TTC549 (cell line): Measurements from ENCODE around the gene CHRNA4.
"Not testable (repeated sequence)": the region's sequence is repeated elsewhere in the genome, so short reads cannot be mapped to it uniquely, and the experiment has no call there.

Experiments
- FAIRE-seq: peaks from 2 replicates; lab custom pipeline; 2012; peaks lifted over from hg19 to GRCh38; lab: Jason Lieb, UNC

Gene CHRNA4

GRCh38 chr20:63308218-63308911 lies 52.8 kb downstream of the CHRNA4 start:
- no peak for FAIRE-seq

GRCh38 chr20:63307538-63308217 lies 53.5 kb downstream of the CHRNA4 start:
- FAIRE-seq = no peak

GRCh38 chr20:63306673-63307537 lies 54.2 kb downstream of the CHRNA4 start:
- no peak for FAIRE-seq

- FAIRE-seq = not testable (repeated sequence)
These were observed 55.0 kb downstream of the CHRNA4 start for GRCh38 chr20:63305933-63306672.

GRCh38 chr20:63305393-63305792 lies 55.8 kb downstream of the CHRNA4 start:
- no peak for FAIRE-seq

- no peak for FAIRE-seq
These were observed 58.0 kb downstream of the CHRNA4 start for GRCh38 chr20:63303095-63303666.

GRCh38 chr20:63301671-63302070 lies 59.5 kb downstream of the CHRNA4 start:
- no peak for FAIRE-seq

- FAIRE-seq = no peak
These were observed 62.3 kb downstream of the CHRNA4 start for GRCh38 chr20:63298731-63299312.

- no peak for FAIRE-seq
These were observed 63.2 kb downstream of the CHRNA4 start for GRCh38 chr20:63297796-63298572.

- FAIRE-seq = no peak
These were observed 63.8 kb downstream of the CHRNA4 start for GRCh38 chr20:63297371-63297781.

GRCh38 chr20:63296531-63297299 lies 64.4 kb downstream of the CHRNA4 start:
- FAIRE-seq = no peak

GRCh38 chr20:63295846-63296245 lies 65.3 kb downstream of the CHRNA4 start:
- FAIRE-seq = no peak

- FAIRE-seq = no peak
These were observed 65.7 kb downstream of the CHRNA4 start for GRCh38 chr20:63295422-63295821.

GRCh38 chr20:63295018-63295417 lies 66.1 kb downstream of the CHRNA4 start:
- FAIRE-seq = no peak

GRCh38 chr20:63294536-63294900 lies 66.6 kb downstream of the CHRNA4 start:
- FAIRE-seq = no peak

GRCh38 chr20:63293871-63294535 lies 67.1 kb downstream of the CHRNA4 start:
- no peak for FAIRE-seq

GRCh38 chr20:63293456-63293855 lies 67.7 kb downstream of the CHRNA4 start:
- no peak for FAIRE-seq
